H9 (cell line): ENCODE data around the gene DXO. TPM values are rescaled to one million over a fixed set of nuclear protein-coding genes. Genes with fewer than 3 reads are reported as not detected.

Source experiments
- DNase-seq: peaks from one replicate; pipeline ENCODE4 v3.0.0-alpha.2; 2017
- H2AFZ ChIP-seq: one replicate; pipeline ENCODE4 v1.6.1; 2013; ENCODE audit warnings: mild to moderate bottlenecking, low read length, control low read depth, moderate library complexity
- H2AK5ac ChIP-seq: 2 replicates; pipeline ENCODE4 v1.6.1; 2013; ENCODE audit warnings: low read length, control low read depth, mixed read lengths; ENCODE audit not compliant: insufficient read length
- H2BK120ac ChIP-seq: one replicate; pipeline ENCODE4 v1.6.1; 2013; ENCODE audit warnings: low read depth, mild to moderate bottlenecking, low read length, control low read depth, inconsistent platforms; ENCODE audit not compliant: poor library complexity, severe bottlenecking
- H2BK12ac ChIP-seq: 2 replicates; pipeline ENCODE4 v1.6.1; 2013; ENCODE audit warnings: low read length, control low read depth, mixed read lengths, low read depth; ENCODE audit not compliant: insufficient read length
- H2BK15ac ChIP-seq: 2 replicates; pipeline ENCODE4 v1.6.1; 2013; ENCODE audit warnings: low read depth, low read length, control low read depth
- H2BK20ac ChIP-seq: one replicate; pipeline ENCODE4 v1.6.1; 2013; ENCODE audit warnings: low read depth, mild to moderate bottlenecking, low read length, control low read depth, inconsistent platforms; ENCODE audit not compliant: poor library complexity, severe bottlenecking
- H2BK5ac ChIP-seq: 2 replicates; pipeline ENCODE4 v1.6.1; 2013; ENCODE audit warnings: low read length, control low read depth, mixed read lengths; ENCODE audit not compliant: insufficient read length
- H3K14ac ChIP-seq: 2 replicates; pipeline ENCODE4 v1.6.1; 2013; ENCODE audit warnings: low read length, control low read depth; ENCODE audit not compliant: insufficient read depth
- H3K18ac ChIP-seq: 2 replicates; pipeline ENCODE4 v1.6.1; 2013; ENCODE audit warnings: low read depth, mild to moderate bottlenecking, mixed read lengths, low read length, control low read depth; ENCODE audit not compliant: insufficient read length
- H3K23ac ChIP-seq: 2 replicates; pipeline ENCODE4 v1.6.1; 2013; ENCODE audit warnings: low read length, control low read depth, mixed read lengths, low read depth; ENCODE audit not compliant: insufficient read length
- H3K23me2 ChIP-seq: 2 replicates; pipeline ENCODE4 v1.6.1; 2013; ENCODE audit warnings: low read depth, mild to moderate bottlenecking, mixed read lengths, low read length, control low read depth; ENCODE audit not compliant: insufficient read length, poor library complexity, severe bottlenecking
- H3K27ac ChIP-seq: 2 replicates; pipeline ENCODE4 v1.5.1; 2013; ENCODE audit warnings: low read length, control low read depth, mixed read lengths, low read depth; ENCODE audit not compliant: insufficient read length
- H3K27me3 ChIP-seq: 2 replicates; pipeline ENCODE4 v1.6.1; 2013; ENCODE audit warnings: low read length, control low read depth, inconsistent platforms; ENCODE audit not compliant: insufficient read depth
- H3K4ac ChIP-seq: 2 replicates; pipeline ENCODE4 v1.6.1; 2013; ENCODE audit warnings: low read depth, mild to moderate bottlenecking, control low read depth, inconsistent platforms, low read length, moderate library complexity
- H3K4me1 ChIP-seq: 2 replicates; pipeline ENCODE4 v1.6.1; 2013; ENCODE audit warnings: low read length, control low read depth, inconsistent platforms; ENCODE audit not compliant: insufficient read depth
- H3K4me2 ChIP-seq: 2 replicates; pipeline ENCODE4 v1.6.1; 2013; ENCODE audit warnings: low read length, control low read depth, mixed read lengths; ENCODE audit not compliant: insufficient read length, insufficient read depth
- H3K56ac ChIP-seq: 2 replicates; pipeline ENCODE4 v1.6.1; 2013; ENCODE audit warnings: low read depth, mild to moderate bottlenecking, mixed read lengths, low read length, control low read depth; ENCODE audit not compliant: insufficient read length
- H3K79me1 ChIP-seq: 2 replicates; pipeline ENCODE4 v1.6.1; 2013; ENCODE audit warnings: low read depth, mild to moderate bottlenecking, moderate library complexity, low read length, control low read depth, inconsistent platforms; ENCODE audit not compliant: insufficient read depth, poor library complexity, severe bottlenecking
- H3K79me2 ChIP-seq: 2 replicates; pipeline ENCODE4 v1.6.1; 2013; ENCODE audit warnings: low read length, control low read depth, inconsistent platforms; ENCODE audit not compliant: insufficient read depth
- H3K9ac ChIP-seq: 2 replicates; pipeline ENCODE4 v1.6.1; 2013; ENCODE audit warnings: low read length, control low read depth, mixed read lengths; ENCODE audit not compliant: insufficient read length; ENCODE audit errors: extremely low read depth
- H3K9me3 ChIP-seq: one replicate; pipeline ENCODE4 v1.6.1; 2013; ENCODE audit warnings: low read depth, low read length, inconsistent platforms; ENCODE audit not compliant: control insufficient read depth
- H3T11ph ChIP-seq: one replicate; pipeline ENCODE4 v1.6.1; 2013; ENCODE audit warnings: mild to moderate bottlenecking, low read length, control low read depth, inconsistent platforms
- H4K20me1 ChIP-seq: one replicate; pipeline ENCODE4 v1.6.1; 2013; ENCODE audit not compliant: control insufficient read depth, insufficient read length, insufficient read depth
- H4K5ac ChIP-seq: 2 replicates; pipeline ENCODE4 v1.6.1; 2013; ENCODE audit warnings: low read depth, mild to moderate bottlenecking, mixed read lengths, low read length, control low read depth; ENCODE audit not compliant: insufficient read length
- H4K8ac ChIP-seq: replicated peaks from 2 replicates; pipeline ENCODE4 v1.6.1; 2013; ENCODE audit warnings: low read length, control low read depth, mixed read lengths, low read depth; ENCODE audit not compliant: insufficient read length
- H4K91ac ChIP-seq: 2 replicates; pipeline ENCODE4 v1.6.1; 2013; ENCODE audit warnings: low read depth, mild to moderate bottlenecking, moderate library complexity, mixed read lengths, low read length, control low read depth; ENCODE audit not compliant: insufficient read length
- H3K27ac Mint-ChIP-seq, 3 experiments: 2 replicates in 2 of 3; 3 replicates in 1 of 3; pipeline ENCODE4 v1.8.0; 2020 to 2021; ENCODE audit warnings: mixed read lengths in 3 of 3, mild to moderate bottlenecking in 1 of 3, moderate library complexity in 1 of 3
- H3K27me3 Mint-ChIP-seq: 2 replicates; pipeline ENCODE4 v1.8.0; 2021; ENCODE audit warnings: low read depth, mild to moderate bottlenecking, moderate library complexity, mixed read lengths
- H3K36me3 Mint-ChIP-seq, 3 experiments: 2 replicates in 2 of 3; 3 replicates in 1 of 3; pipeline ENCODE4 v1.8.0; 2020 to 2021; ENCODE audit warnings: low read depth in 3 of 3, mixed read lengths in 3 of 3; ENCODE audit not compliant: insufficient read depth in 1 of 3
- H3K4me1 Mint-ChIP-seq, 2 experiments: 2 replicates each; pipeline ENCODE4 v1.8.0; 2020; ENCODE audit warnings: mixed read lengths in 2 of 2
- H3K4me3 Mint-ChIP-seq, 2 experiments: 2 replicates in 1 of 2; 3 replicates in 1 of 2; pipeline ENCODE4 v1.8.0; 2020 to 2021; ENCODE audit warnings: mild to moderate bottlenecking in 2 of 2, mixed read lengths in 2 of 2, moderate library complexity in 1 of 2
- H3K9me3 Mint-ChIP-seq, 2 experiments: 2 replicates in 1 of 2; 3 replicates in 1 of 2; pipeline ENCODE4 v1.8.0; 2020; ENCODE audit warnings: mild to moderate bottlenecking in 2 of 2, mixed read lengths in 2 of 2, moderate library complexity in 1 of 2
- WGBS: extraction: QIAGEN DNeasy Blood & Tissue Kit; methylation state at CpG from one replicate; pipeline ENCODE4 v1.1.7; 2013; ENCODE audit warnings: missing lambda C conversion rate, low lambda C conversion rate, mixed read lengths; ENCODE audit not compliant: insufficient read length; ENCODE audit errors: extremely low coverage; 5-methylcytosine and 5-hydroxymethylcytosine counted together
- total RNA-seq: library from RNA; stranded (reverse); gene quantifications from 2 replicates; pipeline ENCODE4 v1.2.1, GENCODE V29; 2021
- TF ChIP-seq, protein P1 (sequence below): fragments of 200-600 bp; sonication (generic); conservative IDR thresholded peaks from 3 replicates; pipeline ENCODE4 v1.8.0; 2021; ENCODE audit warnings: antibody characterized with exemption, mild to moderate bottlenecking

The DXO gene
- total RNA-seq, 1 experiment from 2014 or later, result 21.6 TPM

DNA sequence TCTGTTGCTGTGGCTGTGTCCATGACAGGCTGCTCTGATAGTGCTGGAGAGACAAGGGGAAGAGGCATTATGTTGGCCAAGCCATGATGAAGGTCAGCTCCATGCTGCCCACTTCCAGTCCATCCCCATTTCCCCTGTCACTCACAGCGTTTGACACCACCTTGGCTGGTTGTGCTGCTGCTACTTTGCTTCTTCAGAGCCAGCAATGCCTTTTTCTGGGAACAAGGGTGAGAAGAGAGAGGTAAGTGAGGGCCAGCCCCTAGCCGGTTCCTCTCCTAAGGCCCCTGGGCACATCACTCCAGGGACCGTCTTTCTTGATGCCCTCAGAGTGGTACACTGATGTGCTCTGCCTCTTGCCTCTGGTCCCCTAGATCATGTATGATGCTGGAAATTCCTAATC lies 15.1 kb downstream of the DXO start:
- H3K27ac ChIP-seq, result no peak overlapping the region
- no peak overlapping the region for H2BK15ac ChIP-seq
- no peak overlapping the region for H2AFZ ChIP-seq
- no peak overlapping the region for H3K18ac ChIP-seq
- no peak overlapping the region for H3K4ac ChIP-seq
- no peak overlapping the region for H2BK20ac ChIP-seq
- no peak overlapping the region for H3T11ph ChIP-seq
- H3K4me1 ChIP-seq, result peaks cover 3% of the 10 kb centered on the region; the same call in 1 of the 2 replicates
- H2BK5ac ChIP-seq, result no peak overlapping the region
- H3K23ac ChIP-seq, result no peak overlapping the region
- H3K4me2 ChIP-seq, result no peak overlapping the region
- TF ChIP-seq, protein P1, sequence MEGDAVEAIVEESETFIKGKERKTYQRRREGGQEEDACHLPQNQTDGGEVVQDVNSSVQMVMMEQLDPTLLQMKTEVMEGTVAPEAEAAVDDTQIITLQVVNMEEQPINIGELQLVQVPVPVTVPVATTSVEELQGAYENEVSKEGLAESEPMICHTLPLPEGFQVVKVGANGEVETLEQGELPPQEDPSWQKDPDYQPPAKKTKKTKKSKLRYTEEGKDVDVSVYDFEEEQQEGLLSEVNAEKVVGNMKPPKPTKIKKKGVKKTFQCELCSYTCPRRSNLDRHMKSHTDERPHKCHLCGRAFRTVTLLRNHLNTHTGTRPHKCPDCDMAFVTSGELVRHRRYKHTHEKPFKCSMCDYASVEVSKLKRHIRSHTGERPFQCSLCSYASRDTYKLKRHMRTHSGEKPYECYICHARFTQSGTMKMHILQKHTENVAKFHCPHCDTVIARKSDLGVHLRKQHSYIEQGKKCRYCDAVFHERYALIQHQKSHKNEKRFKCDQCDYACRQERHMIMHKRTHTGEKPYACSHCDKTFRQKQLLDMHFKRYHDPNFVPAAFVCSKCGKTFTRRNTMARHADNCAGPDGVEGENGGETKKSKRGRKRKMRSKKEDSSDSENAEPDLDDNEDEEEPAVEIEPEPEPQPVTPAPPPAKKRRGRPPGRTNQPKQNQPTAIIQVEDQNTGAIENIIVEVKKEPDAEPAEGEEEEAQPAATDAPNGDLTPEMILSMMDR, result no peak
- H3K27ac Mint-ChIP-seq, result no peak overlapping the region
- no peaks in the 10 kb centered on the region for H3K27me3 ChIP-seq
- peak overlapping the region in 1 of 2 experiments; percentile 95; a peak in 1 of 5 replicates for H3K4me3 Mint-ChIP-seq
- H3K23me2 ChIP-seq, result peaks cover 10% of the 10 kb centered on the region
- H3K56ac ChIP-seq, result no peak overlapping the region
- H3K14ac ChIP-seq, result no peak overlapping the region
- H4K8ac ChIP-seq, result no peak overlapping the region
- H3K9ac ChIP-seq, result no peak overlapping the region
- no peak overlapping the region for H2BK12ac ChIP-seq
- H3K27me3 Mint-ChIP-seq, result no peaks in the 10 kb centered on the region
- DNase-seq, result no peak
- no peak overlapping the region for H2AK5ac ChIP-seq
- H3K9me3 ChIP-seq, result no peaks in the 10 kb centered on the region
- no peak overlapping the region for H4K5ac ChIP-seq
- H4K91ac ChIP-seq, result no peak overlapping the region
- no peaks in the 10 kb centered on the region for H4K20me1 ChIP-seq
- peaks cover 18% of the 10 kb centered on the region in 2 experiments for H3K4me1 Mint-ChIP-seq
- H3K79me1 ChIP-seq, result peaks cover 3% of the 10 kb centered on the region
- H2BK120ac ChIP-seq, result no peak overlapping the region
- H3K36me3 Mint-ChIP-seq, result peaks cover 27 to 75% (median 70%) of the 10 kb centered on the region in 3 experiments
- no CpG with 5 or more reads among the region's 3 CpGs for WGBS
- no peaks in the 10 kb centered on the region; a peak in 1 of 5 replicates for H3K9me3 Mint-ChIP-seq
- H3K79me2 ChIP-seq, result peaks cover 7% of the 10 kb centered on the region
